Measurements from ENCODE around the gene DLGAP1. TPM values are rescaled to one million over a fixed set of nuclear protein-coding genes. Genes with fewer than 3 reads are reported as not detected.

DLGAP1 gene
- total RNA-seq, 1 donor from 2014 or later: 13.6 TPM

DNA sequence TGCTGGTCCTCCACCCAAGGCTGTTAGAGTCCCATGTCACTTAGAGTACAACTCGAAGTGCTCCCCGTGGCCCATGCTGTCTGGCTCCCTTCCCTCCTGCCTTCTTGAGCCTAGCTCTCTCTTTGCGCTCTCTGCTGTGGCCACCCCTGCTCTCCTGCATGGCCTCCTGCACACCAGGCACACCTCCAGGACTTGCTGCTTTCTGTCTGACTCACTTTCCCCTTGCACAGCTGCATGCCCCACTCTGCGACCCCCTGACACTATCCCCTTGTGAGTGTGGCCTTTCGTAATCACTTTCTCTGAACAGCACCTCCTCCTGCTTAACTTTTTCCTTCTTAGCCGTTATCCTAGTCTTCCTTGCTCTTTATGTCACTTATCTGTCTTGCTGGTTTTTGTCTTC, 661.6 kb downstream of the DLGAP1 start:
- Mint-ChIP-seq H3K4me3 (ENCODE audit: unreplicated experiment) (no peak overlapping the region), H3K27ac (ENCODE audit: unreplicated experiment) (no peak overlapping the region), H3K36me3 (ENCODE audit: unreplicated experiment) (no peaks in the 10 kb centered on the region), H3K9me3 (ENCODE audit: unreplicated experiment) (peaks cover 6% of the 10 kb centered on the region), H3K4me1 (ENCODE audit: low read depth, unreplicated experiment) (no peaks in the 10 kb centered on the region), H3K27me3 (ENCODE audit: unreplicated experiment) (peaks cover 4% of the 10 kb centered on the region)
- DNase-seq: no peak
- TF ChIP-seq, protein P1, sequence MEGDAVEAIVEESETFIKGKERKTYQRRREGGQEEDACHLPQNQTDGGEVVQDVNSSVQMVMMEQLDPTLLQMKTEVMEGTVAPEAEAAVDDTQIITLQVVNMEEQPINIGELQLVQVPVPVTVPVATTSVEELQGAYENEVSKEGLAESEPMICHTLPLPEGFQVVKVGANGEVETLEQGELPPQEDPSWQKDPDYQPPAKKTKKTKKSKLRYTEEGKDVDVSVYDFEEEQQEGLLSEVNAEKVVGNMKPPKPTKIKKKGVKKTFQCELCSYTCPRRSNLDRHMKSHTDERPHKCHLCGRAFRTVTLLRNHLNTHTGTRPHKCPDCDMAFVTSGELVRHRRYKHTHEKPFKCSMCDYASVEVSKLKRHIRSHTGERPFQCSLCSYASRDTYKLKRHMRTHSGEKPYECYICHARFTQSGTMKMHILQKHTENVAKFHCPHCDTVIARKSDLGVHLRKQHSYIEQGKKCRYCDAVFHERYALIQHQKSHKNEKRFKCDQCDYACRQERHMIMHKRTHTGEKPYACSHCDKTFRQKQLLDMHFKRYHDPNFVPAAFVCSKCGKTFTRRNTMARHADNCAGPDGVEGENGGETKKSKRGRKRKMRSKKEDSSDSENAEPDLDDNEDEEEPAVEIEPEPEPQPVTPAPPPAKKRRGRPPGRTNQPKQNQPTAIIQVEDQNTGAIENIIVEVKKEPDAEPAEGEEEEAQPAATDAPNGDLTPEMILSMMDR (IDR thresholded peaks at IDR 0.05; ENCODE audit: partially characterized antibody, unreplicated experiment): no peak

DNA sequence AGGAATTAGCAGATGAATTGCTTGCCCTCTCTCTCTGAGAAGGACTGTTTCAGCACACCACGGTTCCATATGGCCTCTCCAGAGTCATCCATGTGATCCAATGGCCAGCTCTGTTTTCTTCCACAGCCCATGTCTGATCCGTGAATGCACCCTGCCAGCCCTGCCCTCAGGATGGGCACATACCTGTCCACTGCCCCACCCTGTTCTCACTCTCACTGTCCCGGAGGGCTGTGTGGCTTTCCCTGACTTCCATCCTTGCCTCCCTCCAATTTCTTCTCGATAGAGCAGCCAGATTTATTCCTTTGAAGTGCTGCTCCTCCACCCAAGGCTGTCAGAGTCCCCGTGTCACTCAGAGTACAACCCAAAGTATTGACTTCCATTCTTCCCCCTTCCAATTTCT, 662.0 kb downstream of the DLGAP1 start:
- no peaks in the 10 kb centered on the region for H3K36me3 Mint-ChIP-seq (ENCODE audit: unreplicated experiment)
- H3K4me3 Mint-ChIP-seq (ENCODE audit: unreplicated experiment): no peak overlapping the region
- peaks cover 6% of the 10 kb centered on the region for H3K9me3 Mint-ChIP-seq (ENCODE audit: unreplicated experiment)
- DNase-seq: no peak
- peaks cover 4% of the 10 kb centered on the region for H3K27me3 Mint-ChIP-seq (ENCODE audit: unreplicated experiment)
- no peak overlapping the region for H3K27ac Mint-ChIP-seq (ENCODE audit: unreplicated experiment)
- no peaks in the 10 kb centered on the region for H3K4me1 Mint-ChIP-seq (ENCODE audit: low read depth, unreplicated experiment)
- TF ChIP-seq, protein P1 (IDR thresholded peaks at IDR 0.05; ENCODE audit: partially characterized antibody, unreplicated experiment): no peak

DNA sequence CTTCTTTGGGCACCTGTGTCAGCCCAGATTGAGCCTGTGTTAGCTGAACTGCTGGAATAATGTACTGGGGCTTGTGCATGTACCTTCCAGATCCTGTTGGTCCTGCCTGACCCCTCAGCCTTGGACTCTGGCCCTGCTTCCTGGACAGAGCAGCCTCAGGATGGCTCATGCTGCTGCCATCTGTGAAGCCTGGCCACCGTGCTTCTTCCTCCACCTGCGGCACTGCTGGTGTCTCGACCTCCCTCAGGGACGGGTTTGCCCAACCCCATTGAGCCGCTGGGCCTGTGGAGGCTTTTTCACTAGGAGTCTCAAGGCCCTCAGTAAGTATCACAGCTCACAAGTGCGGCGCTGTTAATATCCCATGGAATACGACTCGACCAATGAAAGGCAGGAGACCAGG, 662.4 kb downstream of the DLGAP1 start:
- no peaks in the 10 kb centered on the region for H3K36me3 Mint-ChIP-seq (ENCODE audit: unreplicated experiment)
- TF ChIP-seq, protein P1 (IDR thresholded peaks at IDR 0.05; ENCODE audit: partially characterized antibody, unreplicated experiment): no peak
- no peak overlapping the region for H3K27ac Mint-ChIP-seq (ENCODE audit: unreplicated experiment)
- H3K9me3 Mint-ChIP-seq (ENCODE audit: unreplicated experiment): peaks cover 4% of the 10 kb centered on the region
- H3K4me3 Mint-ChIP-seq (ENCODE audit: unreplicated experiment): no peak overlapping the region
- no peaks in the 10 kb centered on the region for H3K4me1 Mint-ChIP-seq (ENCODE audit: low read depth, unreplicated experiment)
- no peak for DNase-seq
- H3K27me3 Mint-ChIP-seq (ENCODE audit: unreplicated experiment): peaks cover 4% of the 10 kb centered on the region

DNA sequence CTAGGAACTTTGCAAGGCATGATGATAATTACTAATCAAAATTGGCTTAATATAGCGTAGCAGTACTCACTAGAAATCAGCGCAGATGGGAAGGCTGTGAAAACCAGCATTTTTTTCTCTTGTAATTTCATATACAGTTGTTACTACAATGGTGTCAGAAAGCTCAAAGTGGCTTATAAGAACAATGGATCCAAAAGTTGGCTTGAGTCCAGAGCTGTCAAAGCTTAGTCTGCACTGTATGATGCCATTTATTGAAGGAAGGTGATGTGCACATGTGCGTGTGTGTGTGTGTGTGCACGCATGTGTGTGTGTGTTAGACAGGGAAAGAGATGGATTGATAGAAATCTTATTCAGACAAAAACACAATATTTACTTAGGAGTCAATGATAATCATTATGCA, 663.9 kb downstream of the DLGAP1 start:
- TF ChIP-seq, protein P1 (IDR thresholded peaks at IDR 0.05; ENCODE audit: partially characterized antibody, unreplicated experiment): no peak
- Mint-ChIP-seq H3K27ac (ENCODE audit: unreplicated experiment) (no peak overlapping the region), H3K4me1 (ENCODE audit: low read depth, unreplicated experiment) (no peaks in the 10 kb centered on the region)

DNA sequence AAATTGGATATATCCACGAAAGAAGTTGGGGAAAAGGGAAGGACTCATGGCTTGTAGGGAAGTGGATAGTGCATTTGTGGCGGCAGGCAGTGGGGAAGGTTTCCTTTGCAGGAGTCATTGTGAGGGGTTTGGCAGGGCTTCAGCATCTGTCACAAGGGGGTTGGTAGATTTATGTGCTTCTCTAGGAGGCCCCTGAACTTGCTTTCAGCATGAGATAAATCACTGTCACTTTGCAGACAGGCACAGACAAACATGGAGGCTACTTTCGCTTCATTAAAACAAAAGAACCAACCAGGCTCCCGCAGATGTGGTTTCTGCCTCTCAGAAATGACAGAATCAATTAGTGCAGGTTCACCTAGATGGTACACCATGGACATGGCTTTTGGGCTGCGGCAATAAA, 664.4 kb downstream of the DLGAP1 start:
- TF ChIP-seq, protein P1 (IDR thresholded peaks at IDR 0.05; ENCODE audit: partially characterized antibody, unreplicated experiment): no peak
- DNase-seq: no peak
- H3K4me3 Mint-ChIP-seq (ENCODE audit: unreplicated experiment): no peak overlapping the region
- no peak overlapping the region for H3K27ac Mint-ChIP-seq (ENCODE audit: unreplicated experiment)
- H3K9me3 Mint-ChIP-seq (ENCODE audit: unreplicated experiment): peaks cover 4% of the 10 kb centered on the region
- no peaks in the 10 kb centered on the region for H3K4me1 Mint-ChIP-seq (ENCODE audit: low read depth, unreplicated experiment)
- H3K36me3 Mint-ChIP-seq (ENCODE audit: unreplicated experiment): no peaks in the 10 kb centered on the region
- H3K27me3 Mint-ChIP-seq (ENCODE audit: unreplicated experiment): peaks cover 4% of the 10 kb centered on the region

More for the DNA sequence above, 663.9 kb downstream of the DLGAP1 start:
- H3K4me3 Mint-ChIP-seq (ENCODE audit: unreplicated experiment): no peak overlapping the region
- H3K27me3 Mint-ChIP-seq (ENCODE audit: unreplicated experiment): peaks cover 4% of the 10 kb centered on the region
- H3K9me3 Mint-ChIP-seq (ENCODE audit: unreplicated experiment): peaks cover 4% of the 10 kb centered on the region
- DNase-seq: no peak
- no peaks in the 10 kb centered on the region for H3K36me3 Mint-ChIP-seq (ENCODE audit: unreplicated experiment)
